Loucy (cell line): ENCODE measurements around the gene ATG7.

Experiments used
- H2AFZ ChIP-seq: fragments of 200-600 bp; sonication (generic); 2 replicates; pipeline ENCODE4 v1.6.0; 2016; ENCODE audit warnings: antibody characterized with exemption, mild to moderate bottlenecking, low read length, moderate library complexity
- H3F3A ChIP-seq: fragments of 200-600 bp; 2 replicates; pipeline ENCODE4 v1.6.0; 2016; ENCODE audit warnings: antibody characterized with exemption, low read depth, mild to moderate bottlenecking
- H3K27me3 ChIP-seq: fragments of 200-600 bp; sonication (generic); 2 replicates; pipeline ENCODE4 v1.6.1; 2014; ENCODE audit warnings: low read length, mild to moderate bottlenecking; ENCODE audit not compliant: insufficient read depth, poor library complexity, severe bottlenecking
- H3K36me3 ChIP-seq: fragments of 200-600 bp; sonication (generic); 2 replicates; pipeline ENCODE4 v1.6.1; 2016; ENCODE audit warnings: low read length; ENCODE audit not compliant: insufficient read depth
- H3K4me1 ChIP-seq: fragments of 200-600 bp; sonication (generic); 2 replicates; pipeline ENCODE4 v1.5.1; 2014; ENCODE audit warnings: low read length, mild to moderate bottlenecking; ENCODE audit not compliant: insufficient read depth, poor library complexity, severe bottlenecking
- H3K4me2 ChIP-seq: fragments of 200-600 bp; sonication (generic); 2 replicates; pipeline ENCODE4 v1.6.0; 2014; ENCODE audit warnings: antibody characterized with exemption, low read length, low read depth, mild to moderate bottlenecking; ENCODE audit not compliant: poor library complexity, severe bottlenecking
- H3K4me3 ChIP-seq: fragments of 200-600 bp; sonication (generic); 2 replicates; pipeline ENCODE4 v1.5.1; 2014; ENCODE audit warnings: low read length, mild to moderate bottlenecking, mixed read lengths; ENCODE audit not compliant: poor library complexity, severe bottlenecking
- H3K79me2 ChIP-seq: fragments of 200-600 bp; sonication (generic); 2 replicates; pipeline ENCODE4 v1.6.1; 2014; ENCODE audit warnings: low read length; ENCODE audit not compliant: insufficient read depth
- H3K9ac ChIP-seq: fragments of 200-600 bp; sonication (generic); 2 replicates; pipeline ENCODE4 v1.6.0; 2014; ENCODE audit warnings: mild to moderate bottlenecking, low read depth, low read length, moderate library complexity; ENCODE audit not compliant: poor library complexity, severe bottlenecking
- H3K9me2 ChIP-seq: fragments of 200-600 bp; sonication (generic); replicated peaks from 2 replicates; pipeline ENCODE4 v1.6.1; 2016; ENCODE audit warnings: low read depth, low read length, mixed read lengths
- H3K9me3 ChIP-seq: fragments of 200-600 bp; sonication (generic); 2 replicates; pipeline ENCODE4 v1.6.1; 2014; ENCODE audit warnings: mild to moderate bottlenecking, antibody characterized with exemption, low read length, low read depth; ENCODE audit not compliant: insufficient read depth
- H4K20me1 ChIP-seq: fragments of 200-600 bp; sonication (generic); 2 replicates; pipeline ENCODE4 v1.6.0; 2014; ENCODE audit warnings: antibody characterized with exemption, low read length, mild to moderate bottlenecking; ENCODE audit not compliant: insufficient read depth, poor library complexity, severe bottlenecking
- EZH2phosphoT487 ChIP-seq: fragments of 200-600 bp; IDR thresholded peaks from 2 replicates; pipeline ENCODE4 v1.6.1; 2018; ENCODE audit warnings: antibody characterized with exemption, mild to moderate bottlenecking, moderate library complexity, borderline replicate concordance
- TF ChIP-seq, protein P1 (sequence below): fragments of 200-600 bp; sonication (generic); conservative IDR thresholded peaks from 2 replicates; pipeline ENCODE4 v1.5.1; 2014; ENCODE audit warnings: mild to moderate bottlenecking, antibody characterized with exemption, low read length

ATG7 gene

GRCh38 chr3:11542551-11542950 lies 270.4 kb downstream of the ATG7 start:
- Histone ChIP-seq H3K4me1 (peaks cover 6% of the 10 kb centered on the region), H3F3A (no peaks in the 10 kb centered on the region), H3K4me2 (no peak overlapping the region), H3K79me2 (no peaks in the 10 kb centered on the region), H3K4me3 (no peak overlapping the region), H4K20me1 (no peaks in the 10 kb centered on the region), H3K27me3 (no peaks in the 10 kb centered on the region), H3K9me3 (no peaks in the 10 kb centered on the region), H2AFZ (no peak overlapping the region), H3K36me3 (no peaks in the 10 kb centered on the region), H3K9ac (no peak overlapping the region), H3K9me2 (no peaks in the 10 kb centered on the region)
- no peak for TF ChIP-seq EZH2phosphoT487
- TF ChIP-seq, protein P1, sequence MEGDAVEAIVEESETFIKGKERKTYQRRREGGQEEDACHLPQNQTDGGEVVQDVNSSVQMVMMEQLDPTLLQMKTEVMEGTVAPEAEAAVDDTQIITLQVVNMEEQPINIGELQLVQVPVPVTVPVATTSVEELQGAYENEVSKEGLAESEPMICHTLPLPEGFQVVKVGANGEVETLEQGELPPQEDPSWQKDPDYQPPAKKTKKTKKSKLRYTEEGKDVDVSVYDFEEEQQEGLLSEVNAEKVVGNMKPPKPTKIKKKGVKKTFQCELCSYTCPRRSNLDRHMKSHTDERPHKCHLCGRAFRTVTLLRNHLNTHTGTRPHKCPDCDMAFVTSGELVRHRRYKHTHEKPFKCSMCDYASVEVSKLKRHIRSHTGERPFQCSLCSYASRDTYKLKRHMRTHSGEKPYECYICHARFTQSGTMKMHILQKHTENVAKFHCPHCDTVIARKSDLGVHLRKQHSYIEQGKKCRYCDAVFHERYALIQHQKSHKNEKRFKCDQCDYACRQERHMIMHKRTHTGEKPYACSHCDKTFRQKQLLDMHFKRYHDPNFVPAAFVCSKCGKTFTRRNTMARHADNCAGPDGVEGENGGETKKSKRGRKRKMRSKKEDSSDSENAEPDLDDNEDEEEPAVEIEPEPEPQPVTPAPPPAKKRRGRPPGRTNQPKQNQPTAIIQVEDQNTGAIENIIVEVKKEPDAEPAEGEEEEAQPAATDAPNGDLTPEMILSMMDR = no peak

DNA sequence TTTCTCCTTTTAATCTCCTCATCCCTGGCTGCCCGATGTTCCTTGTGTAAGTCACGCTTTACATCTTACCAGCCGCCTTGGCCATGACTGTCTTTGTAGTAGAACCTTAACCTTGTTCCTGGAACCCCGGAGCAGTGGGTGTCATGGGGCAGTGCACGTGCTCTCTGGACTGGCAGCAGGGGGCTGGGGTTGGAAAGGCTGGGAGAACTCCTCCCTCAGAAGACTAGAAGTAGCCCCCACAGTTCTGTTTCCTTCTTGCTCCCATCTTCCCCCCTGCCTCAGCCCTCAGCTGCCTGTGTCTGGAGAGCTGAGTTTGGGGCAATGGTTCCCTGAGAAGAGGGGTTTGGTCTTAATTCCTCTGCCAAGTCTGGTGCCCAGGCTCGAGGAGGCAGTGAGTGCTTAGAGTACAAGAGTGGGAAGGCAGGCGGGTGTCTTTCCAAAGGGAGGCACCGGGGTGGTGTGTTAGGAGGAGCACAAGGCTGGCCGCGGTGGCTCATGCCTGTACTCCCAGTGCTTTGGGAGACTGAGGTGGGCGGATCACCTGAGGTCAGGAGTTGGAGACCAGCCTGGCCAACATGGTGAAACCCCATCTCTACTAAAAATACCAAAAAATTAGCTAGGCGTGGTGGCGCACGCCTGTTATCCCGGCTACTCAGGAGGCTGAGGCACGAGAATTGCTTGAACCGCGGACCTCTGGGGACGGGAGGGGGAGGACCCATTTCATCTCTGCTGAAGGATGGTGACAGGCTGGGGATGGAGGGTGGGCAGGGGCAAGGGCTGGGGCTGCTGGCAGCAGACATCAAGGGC lies 271.1 kb downstream of the ATG7 start:
- Histone ChIP-seq H3K4me1 (peaks cover 6% of the 10 kb centered on the region), H3K36me3 (no peaks in the 10 kb centered on the region), H3K27me3 (no peaks in the 10 kb centered on the region), H3K9me3 (no peaks in the 10 kb centered on the region), H2AFZ (no peak overlapping the region), H4K20me1 (no peaks in the 10 kb centered on the region), H3F3A (no peaks in the 10 kb centered on the region), H3K4me3 (no peak overlapping the region), H3K4me2 (no peak overlapping the region), H3K9ac (no peak overlapping the region), H3K9me2 (no peaks in the 10 kb centered on the region), H3K79me2 (no peaks in the 10 kb centered on the region)
- TF ChIP-seq, protein P1 = no peak
- no peak for TF ChIP-seq EZH2phosphoT487

DNA sequence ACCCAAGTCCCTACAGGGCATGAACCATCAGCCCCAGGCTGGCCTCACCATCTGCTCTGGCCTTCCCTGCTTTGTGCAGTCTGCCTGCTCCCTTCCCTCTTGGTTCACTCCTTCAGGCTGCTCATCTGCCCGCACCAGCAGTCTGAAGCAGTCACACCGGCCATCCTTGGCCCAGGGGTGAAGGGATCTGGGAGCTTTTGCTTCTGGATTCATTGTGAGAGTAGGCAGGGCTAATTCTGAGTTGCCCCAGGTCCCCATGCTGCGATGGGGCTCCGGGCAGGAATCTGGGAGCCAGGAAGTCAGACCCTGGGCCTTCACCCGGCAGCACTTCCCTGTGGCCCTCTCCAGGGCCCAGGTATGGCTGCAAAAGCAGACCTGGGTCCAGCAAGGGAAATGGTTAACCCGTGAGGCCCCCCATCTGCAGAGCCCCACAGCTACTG lies 271.8 kb downstream of the ATG7 start:
- no peak overlapping the region for H3K4me2 ChIP-seq
- no peaks in the 10 kb centered on the region for H4K20me1 ChIP-seq
- no peak for TF ChIP-seq EZH2phosphoT487
- TF ChIP-seq, protein P1 = no peak
- H3K4me1 ChIP-seq = peaks cover 6% of the 10 kb centered on the region
- no peaks in the 10 kb centered on the region for H3K9me3 ChIP-seq
- H2AFZ ChIP-seq = no peak overlapping the region
- H3K9ac ChIP-seq = no peak overlapping the region
- no peaks in the 10 kb centered on the region for H3K9me2 ChIP-seq
- no peaks in the 10 kb centered on the region for H3K79me2 ChIP-seq
- no peak overlapping the region for H3K4me3 ChIP-seq
- H3F3A ChIP-seq = no peaks in the 10 kb centered on the region
- no peaks in the 10 kb centered on the region for H3K36me3 ChIP-seq
- no peaks in the 10 kb centered on the region for H3K27me3 ChIP-seq
